Glomerular endothelial cell (primary cell): ENCODE measurements around the gene NCF4. TPM values are rescaled to one million over a fixed set of nuclear protein-coding genes. Genes with fewer than 3 reads are reported as not detected.

Experiments
- DNase-seq: peaks from one replicate; pipeline ENCODE4 v3.0.0-alpha.2; 2011; ENCODE audit warnings: low read depth, low spot score; ENCODE audit errors: extremely low read depth
- total RNA-seq: library from RNA; depleted of rRNA; stranded (reverse); fragments of >200 nt; gene quantifications from 2 replicates; pipeline ENCODE4 v1.2.3, GENCODE V29; 2015

NCF4 gene
- total RNA-seq, 1 donor from 2014 or later, result 0.41 TPM

DNA sequence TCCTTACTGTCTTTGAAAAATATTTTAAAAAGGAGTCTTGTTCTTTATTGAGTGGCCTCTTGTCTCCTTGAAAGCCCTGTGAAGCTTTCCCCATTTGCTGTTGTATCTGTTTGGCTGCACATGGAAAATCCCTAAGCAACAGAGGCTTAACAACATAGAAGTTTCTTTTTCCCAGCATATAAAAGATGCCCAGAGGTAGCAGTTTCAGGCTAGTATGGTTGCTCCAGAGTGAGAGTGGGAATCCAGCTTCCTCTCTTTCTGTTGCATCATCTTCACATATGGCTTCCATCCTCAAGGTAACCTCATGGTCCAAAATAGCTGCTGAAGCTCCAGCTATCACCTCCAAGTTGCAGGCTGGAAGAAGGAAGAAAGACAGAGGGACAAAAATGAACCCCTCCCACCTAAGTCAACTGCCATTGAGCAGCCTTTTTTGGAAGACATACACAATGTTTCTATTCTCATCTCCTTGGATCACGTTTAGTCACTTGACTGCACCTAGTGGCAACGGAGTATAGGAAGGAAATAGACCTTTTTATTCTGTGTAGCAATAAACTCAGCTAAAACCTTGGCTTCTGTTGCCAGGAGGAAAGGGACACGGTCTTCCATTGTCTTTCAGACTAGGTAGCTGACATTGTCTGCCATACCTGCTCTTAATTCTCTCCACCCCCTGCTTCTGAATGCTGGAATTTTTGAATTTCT, 57.9 kb downstream of the NCF4 start:
- DNase-seq, result no peak

DNA sequence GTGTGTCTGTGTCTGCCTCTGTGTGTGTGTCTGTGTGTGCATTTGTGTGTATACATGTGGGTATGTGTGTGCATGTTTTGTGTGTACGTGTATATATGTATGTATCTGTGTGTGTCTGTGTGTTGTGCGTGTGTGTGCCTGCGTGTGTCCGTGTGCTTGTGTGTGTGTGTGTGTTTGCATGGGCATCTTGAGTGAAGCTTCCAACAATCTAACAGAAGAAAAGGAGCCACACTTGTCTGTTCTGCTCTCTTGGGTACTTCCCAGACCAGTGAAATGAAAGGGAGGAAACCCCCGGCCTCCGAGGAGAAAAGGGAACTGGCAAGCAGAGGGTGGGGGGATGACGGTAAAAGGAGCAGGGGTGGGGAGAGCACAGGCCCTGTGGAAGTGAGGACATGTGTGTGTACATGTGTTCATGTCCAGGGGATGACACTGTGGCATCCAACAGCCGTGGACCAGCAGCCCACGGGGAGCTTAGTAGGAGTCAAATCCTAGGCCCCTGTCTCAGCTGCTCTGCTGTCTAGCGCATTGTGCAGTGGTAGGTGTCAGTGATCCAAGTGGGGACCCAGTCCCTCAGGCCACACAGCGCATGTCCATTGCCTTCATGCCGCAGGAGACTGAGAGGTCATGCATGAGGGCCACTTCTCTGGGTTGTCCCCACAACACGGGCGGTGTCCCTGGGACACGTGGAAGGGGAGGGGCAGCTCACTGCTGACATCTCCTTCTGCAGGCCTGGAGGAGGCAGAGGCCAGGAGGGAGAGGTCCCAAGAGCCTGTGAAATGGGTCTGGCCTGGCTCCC, 60.7 kb downstream of the NCF4 start:
- no peak for DNase-seq

DNA sequence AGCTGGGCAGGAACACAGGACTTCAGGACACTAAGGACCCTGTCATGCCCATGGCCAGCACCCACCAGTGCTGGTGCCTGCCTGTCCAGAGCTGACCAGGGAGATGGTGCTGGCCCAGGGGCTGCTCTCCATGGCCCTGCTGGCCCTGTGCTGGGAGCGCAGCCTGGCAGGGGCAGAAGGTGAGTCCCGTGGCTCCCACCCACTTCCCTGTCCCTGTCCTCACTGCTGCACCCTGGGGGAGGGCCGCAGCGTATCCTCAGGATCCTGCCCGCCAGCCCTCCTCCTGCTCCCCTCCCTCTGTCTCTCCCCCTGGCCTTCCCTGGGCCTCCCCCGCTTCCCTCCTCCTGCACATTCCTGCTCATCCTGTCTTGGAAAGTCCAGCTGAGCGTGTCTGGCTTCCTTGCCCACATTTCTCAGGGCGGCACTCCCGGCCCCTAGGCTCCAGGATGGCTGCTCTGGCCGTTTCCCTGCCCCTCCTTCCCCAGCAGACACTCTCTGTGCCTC, 61.4 kb downstream of the NCF4 start:
- no peak for DNase-seq

DNA sequence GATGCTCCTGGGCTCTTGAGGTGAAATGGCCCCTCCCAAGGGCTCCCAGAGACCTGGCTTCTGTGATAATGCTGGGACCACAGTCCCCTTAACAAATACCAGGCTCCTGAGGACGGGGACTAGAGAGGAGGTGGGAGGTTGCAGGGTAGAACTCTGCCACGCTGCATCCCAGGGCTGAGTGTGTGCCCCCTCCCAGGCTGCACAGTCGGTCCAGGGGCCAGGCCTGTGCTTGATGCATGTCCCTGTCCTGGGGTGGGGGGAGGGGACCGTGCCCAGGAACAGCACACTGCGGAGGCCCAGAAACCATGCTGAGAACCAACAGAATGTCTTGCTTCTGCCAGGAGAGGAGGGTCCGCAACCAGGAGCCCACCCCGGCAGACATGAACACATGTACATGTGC, 61.9 kb downstream of the NCF4 start:
- DNase-seq, result no peak

DNA sequence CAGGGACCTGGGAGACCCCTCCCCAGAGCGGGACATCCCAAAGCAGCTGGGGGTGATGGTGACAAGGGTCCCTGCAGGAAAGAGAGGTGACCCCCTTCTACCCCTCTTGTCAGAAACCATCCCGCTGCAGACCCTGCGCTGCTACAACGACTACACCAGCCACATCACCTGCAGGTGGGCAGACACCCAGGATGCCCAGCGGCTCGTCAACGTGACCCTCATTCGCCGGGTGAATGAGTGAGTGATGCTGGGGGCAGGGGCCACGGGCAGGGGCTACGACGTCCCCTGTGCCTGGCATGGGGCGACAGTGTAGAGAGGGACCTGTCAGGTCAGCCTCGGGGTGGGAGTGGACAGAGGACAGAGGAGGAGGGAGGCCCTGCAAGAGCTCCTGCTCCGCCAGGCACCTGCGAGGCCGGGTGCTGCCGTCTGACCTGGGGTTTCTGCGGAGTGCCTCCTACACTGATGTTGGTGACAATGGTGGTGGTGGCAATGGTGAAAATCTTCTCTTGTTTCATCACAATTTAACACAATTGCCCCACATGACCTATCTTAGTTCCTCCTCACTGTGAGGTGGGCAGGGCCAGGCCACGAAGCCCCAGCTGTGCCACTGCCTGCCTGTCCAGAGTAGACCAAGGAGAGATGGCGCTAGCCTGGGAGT, 62.5 kb downstream of the NCF4 start:
- DNase-seq, result no peak

DNA sequence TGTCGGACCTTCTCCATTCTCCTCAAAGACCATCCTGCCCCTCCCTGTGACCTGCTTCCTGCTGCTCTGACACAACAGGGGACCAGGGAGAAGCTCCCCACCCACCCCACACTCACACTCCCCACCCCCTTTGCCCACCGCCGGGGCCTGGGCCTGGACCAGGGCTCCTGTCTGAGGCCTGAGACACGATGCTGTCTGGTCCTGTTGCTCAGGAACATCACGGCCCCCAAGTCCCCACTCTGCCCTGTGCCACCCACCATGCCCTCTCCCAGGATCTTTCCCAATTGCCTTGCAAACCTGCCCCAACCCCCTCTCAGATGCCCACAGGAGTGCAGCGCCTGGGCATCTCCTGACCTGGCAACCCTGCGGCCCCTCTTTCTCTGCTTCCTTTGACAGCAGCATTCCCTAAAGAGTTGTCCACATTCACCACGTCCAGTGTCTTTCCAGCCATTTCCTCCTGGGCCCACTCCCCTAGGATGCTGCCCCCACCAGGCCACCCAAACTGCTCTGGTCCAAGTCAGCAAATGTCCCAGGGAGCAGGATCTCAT, 63.4 kb downstream of the NCF4 start:
- no peak for DNase-seq

DNA sequence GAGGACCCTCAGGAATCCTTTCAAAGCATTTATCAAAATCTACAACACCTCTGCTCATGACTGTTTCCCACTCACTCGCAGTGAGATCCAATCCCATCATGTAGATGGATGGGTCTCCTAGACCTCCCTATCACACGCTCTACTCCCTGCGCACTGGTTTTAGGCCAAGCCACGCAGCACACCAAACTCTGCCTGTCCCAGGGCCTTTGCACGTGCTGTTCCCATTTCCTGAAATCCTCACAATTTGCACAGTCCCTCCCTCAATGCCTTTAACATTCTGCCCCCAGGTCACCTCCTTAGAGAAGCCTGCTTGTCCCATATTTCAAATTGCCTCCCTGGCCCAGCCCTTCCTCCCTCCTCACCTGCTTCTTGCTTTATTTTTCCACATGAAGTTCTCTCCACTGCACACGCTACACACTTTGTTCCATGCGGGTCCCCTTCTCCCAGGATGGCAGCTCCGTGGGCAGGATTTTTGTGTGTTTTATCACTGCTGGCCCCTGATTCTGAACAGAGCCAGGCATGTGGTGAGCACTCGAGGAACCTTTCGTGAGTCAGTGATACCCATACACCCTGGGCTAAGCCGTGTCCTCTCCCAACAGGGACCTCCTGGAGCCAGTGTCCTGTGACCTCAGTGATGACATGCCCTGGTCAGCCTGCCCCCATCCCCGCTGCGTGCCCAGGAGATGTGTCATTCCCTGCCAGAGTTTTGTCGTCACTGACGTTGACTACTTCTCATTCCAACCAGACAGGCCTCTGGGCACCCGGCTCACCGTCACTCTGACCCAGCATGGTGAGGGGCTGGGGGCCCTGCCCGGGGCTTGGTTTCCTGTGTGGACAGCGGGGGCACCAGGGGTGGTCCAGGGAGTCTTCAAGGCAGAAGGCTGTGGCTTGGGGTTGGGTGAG, 64.8 kb downstream of the NCF4 start:
- DNase-seq, result no peak

DNA sequence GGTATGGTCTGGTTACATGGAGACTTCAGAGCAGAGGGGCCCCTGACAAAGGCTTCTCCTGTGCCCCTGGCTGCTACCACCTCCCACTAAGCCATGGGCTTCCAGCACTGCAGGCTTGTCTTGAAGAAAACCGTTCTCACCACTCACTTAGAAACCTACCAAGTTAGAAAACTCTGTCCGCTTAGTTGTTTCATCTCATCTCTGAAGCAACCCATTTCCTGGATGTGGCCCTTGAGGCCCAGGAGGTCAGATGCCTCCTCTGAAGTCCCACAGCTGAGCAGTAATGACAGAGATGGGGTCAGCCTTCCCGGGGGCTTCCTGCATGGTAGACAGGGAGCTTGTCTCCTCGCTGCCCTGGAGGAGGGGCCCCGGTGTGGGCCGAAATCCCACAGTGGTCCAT, 65.5 kb downstream of the NCF4 start:
- DNase-seq, result no peak

DNA sequence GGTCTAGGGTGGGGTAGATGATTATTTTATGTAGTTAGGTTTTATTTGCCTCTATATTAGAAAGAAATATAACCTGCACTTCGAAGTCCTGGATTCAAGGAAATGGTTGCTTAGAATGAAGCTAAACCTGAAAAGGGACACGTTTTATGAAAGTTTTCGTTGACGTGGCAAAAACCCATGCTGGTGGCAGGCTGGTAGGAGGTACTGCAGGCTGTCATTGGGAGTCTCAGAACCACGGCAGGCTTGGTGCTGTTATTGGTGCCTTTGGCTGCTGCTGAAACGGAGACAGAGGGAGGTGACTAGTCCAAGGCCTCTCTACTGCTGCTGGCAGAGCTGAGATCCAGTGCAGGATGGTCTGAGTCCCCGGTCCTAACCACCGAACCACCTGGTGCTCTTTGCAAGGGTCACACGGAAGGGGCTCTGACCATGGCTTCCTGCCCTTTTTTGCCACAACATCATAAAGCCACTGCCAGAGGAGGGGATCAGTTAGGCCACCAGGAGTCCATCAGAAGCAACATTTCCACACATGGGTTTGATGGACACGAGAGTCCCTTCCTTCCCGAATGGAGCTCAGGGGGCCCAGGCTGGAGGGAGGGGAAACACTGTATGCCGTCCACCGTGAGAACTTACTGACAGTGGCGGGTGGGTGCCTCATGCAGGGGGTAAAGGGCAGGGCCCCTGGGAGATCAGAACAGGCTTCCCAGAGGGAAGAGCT, 66.1 kb downstream of the NCF4 start:
- DNase-seq, result no peak

Other genes with a start within 250 kb of the NCF4 start
- not detected in 2 replicates for gene CACNG2, start 157.3 kb upstream of the NCF4 start, total RNA-seq
- 16.5 and 21.1 TPM in 2 replicates for gene IFT27, start 84.9 kb upstream of the NCF4 start, total RNA-seq
- 0.58 TPM in 1 of 2 replicates, not detected in the other for gene PVALB, start 44.0 kb upstream of the NCF4 start, total RNA-seq
- 3.6 and 19.8 TPM in 2 replicates for gene CSF2RB, start 52.6 kb downstream of the NCF4 start, total RNA-seq
- gene TST, start 158.4 kb downstream of the NCF4 start, total RNA-seq, result 63.6 and 90.9 TPM in 2 replicates
- gene MPST, start 158.7 kb downstream of the NCF4 start, total RNA-seq, result 165 and 191 TPM in 2 replicates
- gene KCTD17, start 190.7 kb downstream of the NCF4 start, total RNA-seq, result 35.1 and 46.4 TPM in 2 replicates
- not detected in 2 replicates for gene TMPRSS6, start 248.7 kb downstream of the NCF4 start, total RNA-seq